K562 (cell line): ENCODE results near the gene KHNYN. TPM values are rescaled to one million over a fixed set of nuclear protein-coding genes. Genes with fewer than 3 reads are reported as not detected.

Source experiments
- ATAC-seq: fragments of 200-7000 bp; cut with Tn5 transposase; 3 replicates; pipeline ENCODE4 v1.9.1; 2020; ENCODE audit warnings: moderate library complexity
- BruUV-seq: library from RNA; stranded (reverse); fragments of 400-500 nt; replicated peaks from 2 replicates; lab custom pipeline; 2021; lab: Mats Ljungman, UMichigan
- CTCF ChIA-PET: fragments of 300-600 bp; formaldehyde crosslinking; extraction: SDS; loops from one replicate; lab custom pipeline; 2021; ENCODE audit warnings: low intra/inter-chr PET ratio; lab: Yijun Ruan, JAX
- POLR2A ChIA-PET: fragments of 300-600, 350-650 bp; sonication (Branson Sonifier 250); formaldehyde crosslinking; extraction: SDS; loops from one replicate; lab custom pipeline; 2021; ENCODE audit warnings: antibody characterized with exemption, inconsistent platforms; lab: Yijun Ruan, JAX
- DNase-seq, 4 experiments: peaks; one replicate each; pipeline versions ENCODE4 v3.0.0 to v3.0.0-alpha.2; 2011 to 2018; ENCODE audit warnings: low spot score in 3 of 4, mixed read lengths in 3 of 4; ENCODE audit errors: extremely low read depth in 1 of 4
- FAIRE-seq: peaks from 2 replicates; lab custom pipeline; 2011; peaks lifted over from hg19 to GRCh38; lab: Jason Lieb, UNC
- H2AFZ ChIP-seq: 2 replicates; pipeline ENCODE4 v1.6.0; 2011; ENCODE audit warnings: low read depth, low read length, control low read depth, inconsistent platforms
- H3K27ac ChIP-seq: fragments of 200-600 bp; 3 replicates; pipeline ENCODE4 v1.8.0; 2011; ENCODE audit warnings: low read depth, mild to moderate bottlenecking, control low read depth, inconsistent platforms, low read length, moderate library complexity, mixed read lengths; ENCODE audit errors: extremely low read depth
- H3K27me3 ChIP-seq, 2 experiments: fragments of 300-600 bp in 1 of 2; 2 replicates in 1 of 2; 3 replicates in 1 of 2; pipeline versions ENCODE4 v1.6.0 to v1.8.0; 2011; ENCODE audit warnings: inconsistent platforms in 2 of 2, low read length in 2 of 2, mild to moderate bottlenecking in 1 of 2, mixed read lengths in 1 of 2, moderate library complexity in 1 of 2; ENCODE audit not compliant: control insufficient read depth in 2 of 2, insufficient read depth in 2 of 2
- H3K36me3 ChIP-seq: fragments of 300-600 bp; 3 replicates; pipeline ENCODE4 v1.8.0; 2011; ENCODE audit warnings: mild to moderate bottlenecking, low read length, inconsistent platforms; ENCODE audit not compliant: control insufficient read depth, insufficient read depth
- H3K4me1 ChIP-seq, 2 experiments: fragments of 200-600 bp in 1 of 2; replicated peaks in 1 of 2; 2 replicates in 1 of 2; 3 replicates in 1 of 2; pipeline versions ENCODE4 v1.5.1 to v1.8.0; 2011; ENCODE audit warnings: inconsistent platforms in 2 of 2, low read length in 2 of 2, mild to moderate bottlenecking in 1 of 2, mixed read lengths in 1 of 2, moderate library complexity in 1 of 2; ENCODE audit not compliant: control insufficient read depth in 2 of 2, insufficient read depth in 2 of 2
- H3K4me2 ChIP-seq: 2 replicates; pipeline ENCODE4 v1.6.1; 2011; ENCODE audit warnings: low read length, control low read depth, inconsistent platforms, mixed read lengths; ENCODE audit not compliant: insufficient read depth
- H3K4me3 ChIP-seq: fragments of 200-600 bp; sonication (generic), shearing (Covaris generic); 2 replicates; pipeline ENCODE4 v1.5.1; 2016; ENCODE audit warnings: control low read depth, inconsistent platforms
- H3K79me2 ChIP-seq: fragments of 200-600 bp; 3 replicates; pipeline ENCODE4 v1.8.0; 2011; ENCODE audit warnings: low read length, inconsistent platforms; ENCODE audit not compliant: control insufficient read depth, insufficient read depth
- H3K9ac ChIP-seq, 2 experiments: 2 replicates each; pipeline versions ENCODE4 v1.6.0 to v1.6.1; 2011; ENCODE audit warnings: low read depth in 2 of 2, low read length in 2 of 2, control low read depth in 1 of 2, inconsistent platforms in 1 of 2, mild to moderate bottlenecking in 1 of 2, mixed read lengths in 1 of 2; ENCODE audit not compliant: insufficient read depth in 1 of 2
- H3K9me1 ChIP-seq: one replicate; pipeline ENCODE4 v1.6.0; 2011; ENCODE audit warnings: inconsistent platforms, mild to moderate bottlenecking, low read length, moderate library complexity; ENCODE audit not compliant: control insufficient read depth, insufficient read depth
- H3K9me3 ChIP-seq: replicated peaks from 2 replicates; pipeline ENCODE4 v1.5.1; 2011; ENCODE audit warnings: low read depth, low read length, inconsistent platforms; ENCODE audit not compliant: control insufficient read depth, insufficient read depth
- H4K20me1 ChIP-seq: replicated peaks from 2 replicates; pipeline ENCODE4 v1.6.1; 2011; ENCODE audit warnings: low read length, inconsistent platforms, mixed read lengths; ENCODE audit not compliant: control insufficient read depth, insufficient read depth
- ATF3 ChIP-seq, 2 experiments: fragments of 450-650 bp in 1 of 2; sonication (generic) in 1 of 2; formaldehyde crosslinking in 1 of 2; IDR thresholded peaks in 1 of 2; conservative IDR thresholded peaks in 1 of 2; 2 replicates each; pipeline versions ENCODE4 v1.6.1 to v1.8.1; 2016 to 2023; ENCODE audit warnings: mild to moderate bottlenecking in 2 of 2, moderate library complexity in 2 of 2, inconsistent platforms in 1 of 2, missing genetic modification reagents in 1 of 2
- CEBPG ChIP-seq, 3 experiments: fragments of 200-800 bp in 1 of 3; sonication (Bioruptor generic) in 1 of 3; sonication (generic) in 1 of 3; formaldehyde crosslinking in 1 of 3; IDR thresholded peaks in 2 of 3; conservative IDR thresholded peaks in 1 of 3; 2 replicates each; pipeline versions ENCODE4 v1.6.1 to v1.8.0; 2016 to 2022; ENCODE audit warnings: missing compliant biosample characterization in 2 of 3, missing genetic modification characterization in 2 of 3, mild to moderate bottlenecking in 1 of 3, missing genetic modification reagents in 1 of 3
- WGBS: fragments of 100-300 bp; shearing (Covaris generic); methylation state at CpG from one replicate; pipeline ENCODE4 v1.1.6; 2016; ENCODE audit warnings: low coverage, mixed read lengths; ENCODE audit not compliant: insufficient coverage; ENCODE audit errors: missing lambda C conversion rate; 5-methylcytosine and 5-hydroxymethylcytosine counted together
- in situ Hi-C: fragments of 300-500 bp; cut with MboI; formaldehyde crosslinking; loops from 4 replicates; pipeline ENCODE4 v1.15.0; 2018; ENCODE audit warnings: inconsistent platforms, mixed read lengths
- intact Hi-C: fragments of 100-400 bp; cut with micrococcal nuclease; formaldehyde crosslinking; loops from 2 replicates; pipeline ENCODE4 v1.14.2; 2022
- polyA plus RNA-seq, 8 experiments: library from polyadenylated mRNA; depleted of rRNA in 4 of 8; stranded (reverse) in 5 of 8; unstranded in 3 of 8; fragments of >200 nt; fragmentation: Nextera tagmentation in 2 of 8; fragmentation: Illumina TruSeq in 1 of 8; extraction: Ambion mirVana in 2 of 8; extraction: Trizol in 1 of 8; gene quantifications; 2 replicates each; pipeline versions ENCODE4 v1.2.1 to v1.2.3, GENCODE V29; 2011 to 2014; ENCODE audit warnings: inconsistent platforms in 1 of 8, missing spikeins in 1 of 8
- total RNA-seq, 7 experiments: library from RNA; depleted of rRNA in 6 of 7; stranded (reverse); fragments of >200 nt in 6 of 7; fragmentation: Illumina TruSeq in 2 of 7; extraction: Trizol in 2 of 7; gene quantifications; 2 replicates each; pipeline versions ENCODE4 v1.2.1 to v1.2.3, GENCODE V29; 2011 to 2021; ENCODE audit warnings: low replicate concordance in 1 of 7
- TF ChIP-seq, protein P1 (sequence below): fragments of 250-450 bp; sonication (Bioruptor Pico); IDR thresholded peaks from 2 replicates; pipeline ENCODE4 v1.4.0; 2020

The KHNYN gene
- total and polyA plus RNA-seq, 9 of the 15 experiments (the other 6 are each of a cell fraction or from before 2014, with no cell fraction given) = 0.76 to 26.0 (median 14.1) TPM

DNA sequence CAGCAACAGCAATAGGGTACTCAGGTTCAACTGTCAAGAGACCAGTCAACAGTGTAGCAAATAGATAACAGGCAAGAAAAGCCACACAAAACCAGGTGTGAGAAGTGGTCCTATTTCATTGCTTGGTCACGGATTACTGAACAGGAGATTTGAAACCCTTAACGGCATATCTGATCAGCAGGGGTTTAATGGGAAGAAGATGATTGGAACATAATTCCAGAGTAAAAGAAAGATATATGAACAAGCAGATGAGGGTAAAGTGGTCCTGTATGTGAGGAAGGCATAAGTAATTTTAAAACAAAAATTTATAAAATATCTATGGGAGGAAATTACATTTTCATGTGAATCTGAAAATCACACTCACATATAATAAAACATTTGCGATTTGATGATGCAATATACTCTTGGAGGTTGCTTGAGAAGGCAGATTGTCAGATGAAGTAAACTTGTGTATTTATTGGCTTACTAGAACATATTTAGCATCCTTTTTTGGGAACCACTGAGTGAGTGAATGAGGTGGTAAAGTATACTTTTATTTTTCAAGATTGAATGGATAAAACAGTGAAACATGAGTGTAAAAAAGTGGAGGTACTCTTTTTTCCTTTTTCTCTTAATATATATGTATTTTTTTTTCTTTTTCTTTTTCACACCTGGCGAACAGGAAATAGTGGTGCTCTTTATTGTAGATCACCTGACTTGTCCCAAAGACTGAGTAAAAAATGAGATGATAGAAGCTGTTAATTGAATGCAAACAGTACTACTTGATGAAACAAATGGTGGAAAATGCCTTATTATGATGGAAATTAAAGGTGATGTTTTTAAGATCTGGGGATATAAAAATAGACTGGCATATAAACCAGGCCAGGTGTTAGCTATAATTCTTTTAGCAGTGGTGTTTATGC is 34.4 kb downstream of the KHNYN start:
- ChIA-PET CTCF (no interaction called here), POLR2A (no interaction called here)
- WGBS = 4% methylated on average over 4 of the region's 4 CpGs
- H3K4me2 ChIP-seq = no peak overlapping the region
- BruUV-seq = no TSS peak
- no peaks in the 10 kb centered on the region for H3K4me1 ChIP-seq
- intact Hi-C loops = no loop called here
- H4K20me1 ChIP-seq = no peaks in the 10 kb centered on the region
- H2AFZ ChIP-seq = no peak overlapping the region
- in situ Hi-C loops = no loop called here
- no peak for FAIRE-seq
- H3K9me3 ChIP-seq = no peaks in the 10 kb centered on the region
- H3K9ac ChIP-seq = no peak overlapping the region
- no peaks in the 10 kb centered on the region for H3K27me3 ChIP-seq
- no peaks in the 10 kb centered on the region for H3K79me2 ChIP-seq
- no peak for TF ChIP-seq CEBPG (CRISPR knock-in tag; IDR thresholded peaks at IDR 0.05)
- TF ChIP-seq CEBPG (tag; conservative IDR thresholded peaks at IDR 0.05 in 1 of 2, IDR thresholded peaks at IDR 0.05 in 1 of 2) = peak in 1 of 2 experiments; percentile 65; a peak in 2 of 4 replicates
- TF ChIP-seq ATF3 (IDR thresholded peaks at IDR 0.05) = peak; percentile 61
- no peak for TF ChIP-seq ATF3 (CRISPR knock-in tag; conservative IDR thresholded peaks at IDR 0.05)
- TF ChIP-seq, protein P1, sequence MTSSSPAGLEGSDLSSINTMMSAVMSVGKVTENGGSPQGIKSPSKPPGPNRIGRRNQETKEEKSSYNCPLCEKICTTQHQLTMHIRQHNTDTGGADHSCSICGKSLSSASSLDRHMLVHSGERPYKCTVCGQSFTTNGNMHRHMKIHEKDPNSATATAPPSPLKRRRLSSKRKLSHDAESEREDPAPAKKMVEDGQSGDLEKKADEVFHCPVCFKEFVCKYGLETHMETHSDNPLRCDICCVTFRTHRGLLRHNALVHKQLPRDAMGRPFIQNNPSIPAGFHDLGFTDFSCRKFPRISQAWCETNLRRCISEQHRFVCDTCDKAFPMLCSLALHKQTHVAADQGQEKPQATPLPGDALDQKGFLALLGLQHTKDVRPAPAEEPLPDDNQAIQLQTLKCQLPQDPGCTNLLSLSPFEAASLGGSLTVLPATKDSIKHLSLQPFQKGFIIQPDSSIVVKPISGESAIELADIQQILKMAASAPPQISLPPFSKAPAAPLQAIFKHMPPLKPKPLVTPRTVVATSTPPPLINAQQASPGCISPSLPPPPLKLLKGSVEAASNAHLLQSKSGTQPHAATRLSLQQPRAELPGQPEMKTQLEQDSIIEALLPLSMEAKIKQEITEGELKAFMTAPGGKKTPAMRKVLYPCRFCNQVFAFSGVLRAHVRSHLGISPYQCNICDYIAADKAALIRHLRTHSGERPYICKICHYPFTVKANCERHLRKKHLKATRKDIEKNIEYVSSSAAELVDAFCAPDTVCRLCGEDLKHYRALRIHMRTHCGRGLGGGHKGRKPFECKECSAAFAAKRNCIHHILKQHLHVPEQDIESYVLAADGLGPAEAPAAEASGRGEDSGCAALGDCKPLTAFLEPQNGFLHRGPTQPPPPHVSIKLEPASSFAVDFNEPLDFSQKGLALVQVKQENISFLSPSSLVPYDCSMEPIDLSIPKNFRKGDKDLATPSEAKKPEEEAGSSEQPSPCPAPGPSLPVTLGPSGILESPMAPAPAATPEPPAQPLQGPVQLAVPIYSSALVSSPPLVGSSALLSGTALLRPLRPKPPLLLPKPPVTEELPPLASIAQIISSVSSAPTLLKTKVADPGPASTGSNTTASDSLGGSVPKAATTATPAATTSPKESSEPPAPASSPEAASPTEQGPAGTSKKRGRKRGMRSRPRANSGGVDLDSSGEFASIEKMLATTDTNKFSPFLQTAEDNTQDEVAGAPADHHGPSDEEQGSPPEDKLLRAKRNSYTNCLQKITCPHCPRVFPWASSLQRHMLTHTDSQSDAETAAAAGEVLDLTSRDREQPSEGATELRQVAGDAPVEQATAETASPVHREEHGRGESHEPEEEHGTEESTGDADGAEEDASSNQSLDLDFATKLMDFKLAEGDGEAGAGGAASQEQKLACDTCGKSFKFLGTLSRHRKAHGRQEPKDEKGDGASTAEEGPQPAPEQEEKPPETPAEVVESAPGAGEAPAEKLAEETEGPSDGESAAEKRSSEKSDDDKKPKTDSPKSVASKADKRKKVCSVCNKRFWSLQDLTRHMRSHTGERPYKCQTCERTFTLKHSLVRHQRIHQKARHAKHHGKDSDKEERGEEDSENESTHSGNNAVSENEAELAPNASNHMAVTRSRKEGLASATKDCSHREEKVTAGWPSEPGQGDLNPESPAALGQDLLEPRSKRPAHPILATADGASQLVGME (CRISPR knock-in tag) = no peak
- no peaks in the 10 kb centered on the region for H3K9me1 ChIP-seq
- no peak overlapping the region for H3K27ac ChIP-seq
- no peak for ATAC-seq
- H3K36me3 ChIP-seq = no peaks in the 10 kb centered on the region
- DNase-seq = no peak
- no peak overlapping the region for H3K4me3 ChIP-seq
